SK-N-SH (cell line): ENCODE results near the gene TMTC2.

Experiments
- TF ChIP-seq, protein P1 (sequence below): fragments of 200-600 bp; sonication (generic); IDR thresholded peaks from 2 replicates; pipeline ENCODE4 v1.6.1; 2017; ENCODE audit warnings: antibody characterized with exemption, mild to moderate bottlenecking, moderate library complexity
- TF ChIP-seq, protein P2 (sequence below): fragments of 150-350 bp; IDR thresholded peaks from 2 replicates; pipeline ENCODE4 v1.6.1; 2016; ENCODE audit warnings: mild to moderate bottlenecking, low read depth, low read length

DNA sequence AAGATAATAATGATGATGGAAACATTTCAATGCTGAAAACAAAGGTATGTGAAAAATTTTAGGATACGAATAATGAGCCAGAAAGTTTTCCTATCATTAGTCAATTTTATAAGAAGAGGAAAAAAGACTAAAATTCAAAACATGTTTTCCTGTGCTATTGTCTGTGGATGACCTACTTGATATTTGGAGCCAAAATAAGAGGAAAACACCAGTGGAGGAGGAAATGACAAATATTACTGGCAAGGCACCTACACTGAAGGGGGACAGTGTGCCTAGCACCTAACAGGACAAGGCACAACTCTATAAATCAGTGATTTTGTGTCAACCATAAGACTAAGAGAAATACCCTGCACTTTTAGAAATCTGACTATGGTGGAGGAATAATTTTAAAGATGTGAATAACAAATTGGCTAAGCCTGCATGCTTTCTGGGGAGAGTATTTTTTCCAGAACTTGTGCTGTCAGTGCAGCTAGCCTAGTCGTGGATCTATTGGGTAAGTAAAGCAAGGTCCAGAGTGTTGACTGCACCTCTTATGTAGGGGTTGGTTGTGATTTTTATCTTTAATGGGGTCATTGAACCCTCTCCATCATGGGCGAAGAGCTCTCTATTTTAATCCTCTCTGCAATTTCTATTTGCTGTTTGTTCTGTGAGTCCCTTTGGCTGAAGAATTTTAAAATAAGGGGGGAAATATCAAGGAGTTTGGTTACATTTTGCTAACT lies 398.0 kb downstream of the TMTC2 start:
- TF ChIP-seq, protein P1, sequence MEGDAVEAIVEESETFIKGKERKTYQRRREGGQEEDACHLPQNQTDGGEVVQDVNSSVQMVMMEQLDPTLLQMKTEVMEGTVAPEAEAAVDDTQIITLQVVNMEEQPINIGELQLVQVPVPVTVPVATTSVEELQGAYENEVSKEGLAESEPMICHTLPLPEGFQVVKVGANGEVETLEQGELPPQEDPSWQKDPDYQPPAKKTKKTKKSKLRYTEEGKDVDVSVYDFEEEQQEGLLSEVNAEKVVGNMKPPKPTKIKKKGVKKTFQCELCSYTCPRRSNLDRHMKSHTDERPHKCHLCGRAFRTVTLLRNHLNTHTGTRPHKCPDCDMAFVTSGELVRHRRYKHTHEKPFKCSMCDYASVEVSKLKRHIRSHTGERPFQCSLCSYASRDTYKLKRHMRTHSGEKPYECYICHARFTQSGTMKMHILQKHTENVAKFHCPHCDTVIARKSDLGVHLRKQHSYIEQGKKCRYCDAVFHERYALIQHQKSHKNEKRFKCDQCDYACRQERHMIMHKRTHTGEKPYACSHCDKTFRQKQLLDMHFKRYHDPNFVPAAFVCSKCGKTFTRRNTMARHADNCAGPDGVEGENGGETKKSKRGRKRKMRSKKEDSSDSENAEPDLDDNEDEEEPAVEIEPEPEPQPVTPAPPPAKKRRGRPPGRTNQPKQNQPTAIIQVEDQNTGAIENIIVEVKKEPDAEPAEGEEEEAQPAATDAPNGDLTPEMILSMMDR, result no peak
- TF ChIP-seq, protein P2, sequence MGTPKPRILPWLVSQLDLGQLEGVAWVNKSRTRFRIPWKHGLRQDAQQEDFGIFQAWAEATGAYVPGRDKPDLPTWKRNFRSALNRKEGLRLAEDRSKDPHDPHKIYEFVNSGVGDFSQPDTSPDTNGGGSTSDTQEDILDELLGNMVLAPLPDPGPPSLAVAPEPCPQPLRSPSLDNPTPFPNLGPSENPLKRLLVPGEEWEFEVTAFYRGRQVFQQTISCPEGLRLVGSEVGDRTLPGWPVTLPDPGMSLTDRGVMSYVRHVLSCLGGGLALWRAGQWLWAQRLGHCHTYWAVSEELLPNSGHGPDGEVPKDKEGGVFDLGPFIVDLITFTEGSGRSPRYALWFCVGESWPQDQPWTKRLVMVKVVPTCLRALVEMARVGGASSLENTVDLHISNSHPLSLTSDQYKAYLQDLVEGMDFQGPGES, result no peak
